Activated naive CD4-positive, alpha-beta T cell treated with anti-CD3 and anti-CD28 coated beads, Interleukin-2, amount 10 ng/mL, durations not matched to agents 7 days and 5 days (primary cell): Measurements from ENCODE around the gene KBTBD4.

ENCODE experiments used
- CTCF ChIA-PET: fragments of 350-600 bp; sonication (Branson Sonifier 250); formaldehyde crosslinking; loops from one replicate; lab custom pipeline; 2021; ENCODE audit warnings: antibody characterized with exemption; lab: Charles Lee
- DNase-seq: peaks from one replicate; pipeline ENCODE4 v3.0.0-alpha.2; 2020
- H3K27ac Mint-ChIP-seq: one replicate; pipeline ENCODE4 v1.8.0; 2021; ENCODE audit warnings: mild to moderate bottlenecking, moderate library complexity, mixed read lengths
- H3K27me3 Mint-ChIP-seq: one replicate; pipeline ENCODE4 v1.8.0; 2021; ENCODE audit warnings: mild to moderate bottlenecking, mixed read lengths
- H3K36me3 Mint-ChIP-seq: one replicate; pipeline ENCODE4 v1.8.0; 2021; ENCODE audit warnings: mixed read lengths
- H3K4me1 Mint-ChIP-seq: one replicate; pipeline ENCODE4 v1.8.0; 2021; ENCODE audit warnings: mixed read lengths
- H3K4me3 Mint-ChIP-seq: one replicate; pipeline ENCODE4 v1.8.0; 2021; ENCODE audit warnings: mild to moderate bottlenecking, moderate library complexity, mixed read lengths
- H3K9me3 Mint-ChIP-seq: one replicate; pipeline ENCODE4 v1.8.0; 2021; ENCODE audit warnings: mixed read lengths

Gene KBTBD4

GRCh38 chr11:47578524-47579494 is at the start of gene KBTBD4, which contains the start of gene NDUFS3:
TSS of gene KBTBD4 (minus strand) at chr11:47578970. CDS start at chr11:47578951, 19 bp downstream.
TSS of gene NDUFS3 (plus strand) at chr11:47579074. CDS start at chr11:47579092, 18 bp downstream.
- peaks cover 43% of the 10 kb centered on the region for H3K4me1 Mint-ChIP-seq
- DNase-seq = peak; percentile 91
- CTCF ChIA-PET = interaction anchor here (0.9 to 1.9 kb wide), 2 partner anchors 25 to 27 kb away, joined by 3 to 5 read pairs; no protein-coding TSS in a partner anchor
- H3K36me3 Mint-ChIP-seq = peaks cover 50% of the 10 kb centered on the region
- no peaks in the 10 kb centered on the region for H3K27me3 Mint-ChIP-seq
- peak within 1 kb of the TSS; percentile 96 for H3K4me3 Mint-ChIP-seq
- H3K27ac Mint-ChIP-seq = peak within 1 kb of the TSS; percentile 92
- no peaks in the 10 kb centered on the region for H3K9me3 Mint-ChIP-seq

DNA sequence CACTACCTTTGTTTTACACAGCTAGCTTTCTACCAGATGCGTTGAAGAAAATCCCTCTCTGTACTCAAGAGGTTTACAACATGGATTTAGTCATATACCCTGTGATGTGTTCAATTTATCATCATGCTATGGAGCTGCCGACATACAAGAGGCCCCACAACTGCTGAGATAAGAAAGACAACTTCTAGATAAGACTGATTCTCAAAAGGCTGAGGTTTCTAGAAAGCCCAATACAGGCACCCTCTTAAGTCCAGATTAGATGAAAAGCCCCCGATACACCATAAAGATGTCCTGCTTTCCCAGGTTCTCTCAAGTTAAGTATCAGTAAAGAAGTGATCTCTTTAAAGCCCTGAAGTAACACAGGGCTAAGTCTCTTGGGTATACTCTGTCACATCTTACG is 49.3 kb upstream of the KBTBD4 start:
- H3K9me3 Mint-ChIP-seq = no peaks in the 10 kb centered on the region
- DNase-seq = no peak
- H3K36me3 Mint-ChIP-seq = peaks cover 42% of the 10 kb centered on the region
- CTCF ChIA-PET = no interaction called here
- no peaks in the 10 kb centered on the region for H3K27me3 Mint-ChIP-seq
- H3K4me1 Mint-ChIP-seq = no peaks in the 10 kb centered on the region
- H3K27ac Mint-ChIP-seq = no peak overlapping the region
- H3K4me3 Mint-ChIP-seq = no peak overlapping the region

- CTCF ChIA-PET = no interaction called here
- no peak overlapping the region for H3K4me3 Mint-ChIP-seq
- H3K36me3 Mint-ChIP-seq = peaks cover 34% of the 10 kb centered on the region
- H3K4me1 Mint-ChIP-seq = no peaks in the 10 kb centered on the region
- H3K27me3 Mint-ChIP-seq = no peaks in the 10 kb centered on the region
- H3K9me3 Mint-ChIP-seq = no peaks in the 10 kb centered on the region
- no peak for DNase-seq
- H3K27ac Mint-ChIP-seq = no peak overlapping the region
These were observed 47.5 kb upstream of the KBTBD4 start for GRCh38 chr11:47626234-47626633.

DNA sequence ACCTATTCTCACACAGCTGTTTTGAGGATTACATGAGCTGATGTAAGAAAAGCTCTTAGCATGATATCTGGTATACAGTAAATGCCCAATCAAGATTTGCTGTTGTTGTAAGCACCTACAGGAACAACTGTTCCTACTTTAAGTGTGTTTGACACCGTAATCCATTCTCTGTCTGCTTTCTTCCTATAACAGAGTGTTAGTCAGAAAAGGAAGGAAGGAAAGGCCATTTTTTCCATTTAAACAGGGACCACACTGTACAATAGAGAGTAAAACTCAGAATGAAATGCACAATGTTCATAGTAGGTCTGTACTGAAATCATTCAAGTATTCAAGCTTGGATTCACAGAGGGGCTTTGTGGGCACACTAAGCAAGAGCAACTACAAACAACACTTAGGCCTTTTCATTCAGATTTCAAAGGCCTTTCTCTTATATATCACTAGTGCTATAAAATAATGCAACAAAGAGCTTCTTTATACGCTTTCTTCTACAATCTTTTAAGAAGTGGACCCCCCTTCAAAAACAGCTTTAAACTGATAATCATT is 42.1 kb upstream of the KBTBD4 start:
- Mint-ChIP-seq H3K9me3 (no peaks in the 10 kb centered on the region), H3K27me3 (no peaks in the 10 kb centered on the region), H3K4me1 (no peaks in the 10 kb centered on the region), H3K4me3 (no peak overlapping the region), H3K27ac (no peak overlapping the region), H3K36me3 (peaks cover 24% of the 10 kb centered on the region)
- DNase-seq = no peak
- CTCF ChIA-PET = interaction anchor here (0.7 kb wide), 1 partner anchor 653 kb away, joined by 3 read pairs; no protein-coding TSS in a partner anchor

GRCh38 chr11:47617417-47617809 is 38.6 kb upstream of the KBTBD4 start:
- Mint-ChIP-seq H3K36me3 (peaks cover 21% of the 10 kb centered on the region), H3K4me3 (no peak overlapping the region), H3K9me3 (no peaks in the 10 kb centered on the region), H3K27me3 (no peaks in the 10 kb centered on the region), H3K4me1 (no peaks in the 10 kb centered on the region), H3K27ac (no peak overlapping the region)
- CTCF ChIA-PET = interaction anchor here (0.7 to 2.5 kb wide), 5 partner anchors 10 to 243 kb away, joined by 3 to 10 read pairs (median 4); no protein-coding TSS in a partner anchor
- DNase-seq = no peak

DNA sequence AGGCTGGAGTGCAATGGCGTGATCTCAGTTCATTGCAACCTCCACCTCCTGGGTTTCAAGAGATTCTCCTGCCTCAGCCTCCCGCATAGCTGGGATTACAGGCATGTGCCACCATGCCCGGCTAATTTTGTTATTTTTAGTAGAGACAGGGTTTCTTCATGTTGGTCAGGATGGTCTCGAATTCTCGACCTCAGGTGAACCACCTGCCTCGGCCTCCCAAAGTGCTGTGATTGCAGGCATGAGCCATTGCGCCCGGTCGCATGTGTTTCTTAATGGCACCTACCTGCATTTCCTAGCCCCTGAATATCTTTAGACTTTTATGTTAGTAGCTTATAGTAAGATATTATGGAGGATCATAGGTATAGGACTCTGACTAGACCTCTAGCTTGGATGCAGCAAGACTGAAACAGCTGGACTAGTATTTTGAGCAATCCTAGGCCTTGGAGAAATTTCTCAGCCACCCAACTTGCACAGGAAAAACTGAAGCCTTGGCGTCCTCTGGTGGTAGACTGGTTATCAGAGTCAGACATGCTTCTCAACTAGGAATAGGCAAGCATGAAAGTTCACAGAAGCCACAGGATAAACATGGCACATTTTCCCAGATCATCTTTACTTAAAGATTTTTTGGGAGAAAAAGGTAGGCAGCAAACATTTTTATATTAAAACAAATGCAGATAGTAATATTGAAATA is 38.1 kb upstream of the KBTBD4 start:
- no peak overlapping the region for H3K4me3 Mint-ChIP-seq
- no peak overlapping the region for H3K27ac Mint-ChIP-seq
- peak; percentile 53 for DNase-seq
- H3K36me3 Mint-ChIP-seq = peaks cover 21% of the 10 kb centered on the region
- H3K4me1 Mint-ChIP-seq = no peaks in the 10 kb centered on the region
- H3K9me3 Mint-ChIP-seq = no peaks in the 10 kb centered on the region
- CTCF ChIA-PET = interaction anchor here (0.5 to 2.5 kb wide), 7 partner anchors 10 to 243 kb away, joined by 3 to 10 read pairs (median 3); no protein-coding TSS in a partner anchor
- no peaks in the 10 kb centered on the region for H3K27me3 Mint-ChIP-seq

- DNase-seq = no peak
- Mint-ChIP-seq H3K9me3 (no peaks in the 10 kb centered on the region), H3K27me3 (no peaks in the 10 kb centered on the region), H3K36me3 (peaks cover 15% of the 10 kb centered on the region), H3K27ac (no peak overlapping the region), H3K4me1 (no peaks in the 10 kb centered on the region), H3K4me3 (no peak overlapping the region)
- CTCF ChIA-PET = interaction anchor here (1.0 to 2.5 kb wide), 2 partner anchors 107 to 241 kb away, joined by 3 to 10 read pairs; no protein-coding TSS in a partner anchor
These were observed 36.5 kb upstream of the KBTBD4 start for GRCh38 chr11:47615249-47615648.

DNA sequence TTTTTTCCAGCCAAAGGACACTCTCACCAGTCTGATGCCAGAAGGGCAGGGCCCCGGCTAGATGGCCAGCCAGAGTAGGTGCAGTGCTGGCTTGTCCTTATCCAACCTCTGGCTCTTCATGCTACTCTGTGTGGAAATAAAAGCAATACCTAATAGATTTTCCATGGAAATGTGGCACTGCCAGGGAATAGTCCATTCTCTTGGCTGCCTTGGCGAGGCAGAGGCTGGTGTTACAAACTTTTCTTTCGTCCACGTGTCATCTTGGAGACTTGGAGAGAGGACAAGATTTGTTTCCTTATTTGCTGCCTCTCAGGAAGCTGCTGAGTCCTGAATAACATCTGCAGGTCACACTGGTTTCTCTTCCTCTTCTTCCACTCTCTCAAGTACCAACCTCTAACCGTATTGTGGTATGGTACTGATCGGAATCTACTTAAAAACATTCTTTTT is 32.6 kb upstream of the KBTBD4 start:
- DNase-seq = no peak
- no peaks in the 10 kb centered on the region for H3K9me3 Mint-ChIP-seq
- H3K27ac Mint-ChIP-seq = no peak overlapping the region
- peaks cover 5% of the 10 kb centered on the region for H3K27me3 Mint-ChIP-seq
- H3K4me1 Mint-ChIP-seq = peaks cover 10% of the 10 kb centered on the region
- peaks cover 7% of the 10 kb centered on the region for H3K36me3 Mint-ChIP-seq
- CTCF ChIA-PET = no interaction called here
- H3K4me3 Mint-ChIP-seq = no peak overlapping the region

DNA sequence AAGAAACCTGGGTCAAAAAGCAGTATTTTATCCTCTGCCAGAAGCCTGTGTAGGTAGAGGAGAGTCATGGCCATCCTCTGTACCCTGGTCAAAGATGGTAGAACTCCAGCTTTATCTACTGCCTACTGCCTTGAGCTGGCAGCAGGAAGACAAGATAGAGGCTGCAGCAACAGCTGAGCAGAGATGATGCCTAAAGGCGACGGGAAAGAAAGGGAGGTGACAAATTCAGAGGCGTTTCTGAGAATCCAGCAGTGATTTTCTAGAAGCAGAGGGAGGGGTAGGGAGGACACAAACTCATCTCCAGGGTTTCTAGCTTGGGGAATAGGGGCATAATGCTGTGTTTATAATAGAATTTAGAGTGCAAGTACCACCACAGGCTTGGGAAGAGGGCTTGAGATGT is 30.9 kb upstream of the KBTBD4 start:
- DNase-seq = no peak
- H3K27me3 Mint-ChIP-seq = peaks cover 5% of the 10 kb centered on the region
- H3K4me3 Mint-ChIP-seq = no peak overlapping the region
- peaks cover 7% of the 10 kb centered on the region for H3K36me3 Mint-ChIP-seq
- no peak overlapping the region for H3K27ac Mint-ChIP-seq
- CTCF ChIA-PET = interaction anchor here (1.3 kb wide), 1 partner anchor 235 kb away, joined by 7 read pairs; no protein-coding TSS in a partner anchor
- H3K9me3 Mint-ChIP-seq = no peaks in the 10 kb centered on the region
- H3K4me1 Mint-ChIP-seq = peaks cover 10% of the 10 kb centered on the region

DNA sequence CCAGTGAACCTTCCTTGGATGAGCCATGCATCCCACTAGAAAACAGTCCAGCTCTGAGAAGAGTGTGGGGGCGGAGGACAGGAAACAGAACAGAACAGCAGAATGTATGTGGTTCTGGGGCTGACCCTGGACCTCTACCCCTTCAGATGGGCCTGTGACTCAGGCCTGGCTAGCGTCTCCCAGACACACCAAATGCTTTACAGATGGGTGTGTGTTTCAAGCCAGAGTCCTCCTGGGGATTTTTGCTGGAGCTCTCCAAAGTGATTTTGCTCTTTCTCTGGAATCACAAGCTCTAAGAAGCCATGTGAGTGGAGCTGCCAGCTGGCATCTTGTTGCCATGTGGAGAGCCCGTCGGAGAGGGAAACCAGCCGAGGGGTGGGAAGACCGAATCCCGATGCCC is 28.6 kb upstream of the KBTBD4 start:
- DNase-seq = no peak
- H3K36me3 Mint-ChIP-seq = peaks cover 5% of the 10 kb centered on the region
- no peak overlapping the region for H3K27ac Mint-ChIP-seq
- no peaks in the 10 kb centered on the region for H3K9me3 Mint-ChIP-seq
- peaks cover 5% of the 10 kb centered on the region for H3K27me3 Mint-ChIP-seq
- no peak overlapping the region for H3K4me3 Mint-ChIP-seq
- peaks cover 10% of the 10 kb centered on the region for H3K4me1 Mint-ChIP-seq
- CTCF ChIA-PET = interaction anchor here (1.2 to 1.6 kb wide), 2 partner anchors 10 to 26 kb away, joined by 3 to 7 read pairs; no protein-coding TSS in a partner anchor

DNA sequence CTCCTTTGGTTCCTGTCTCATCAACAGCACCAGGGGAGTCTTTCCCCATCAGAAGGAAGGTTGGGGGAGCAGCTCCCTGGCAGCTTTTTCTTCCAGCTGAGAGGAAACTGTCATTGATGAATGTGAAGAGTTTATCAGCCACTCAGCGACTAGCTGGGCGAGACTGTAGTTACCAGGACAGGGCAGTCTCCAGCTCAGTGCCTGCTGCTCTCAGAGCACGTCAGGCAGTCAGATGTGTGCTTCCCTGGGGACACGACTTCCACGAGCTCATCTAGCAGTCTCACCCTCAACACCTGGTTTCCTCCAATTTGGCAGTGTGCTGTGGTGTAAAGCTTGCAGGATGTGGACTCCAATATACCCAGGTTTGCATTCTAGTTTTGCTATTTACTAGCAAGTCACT is 28.0 kb upstream of the KBTBD4 start:
- Mint-ChIP-seq H3K27me3 (peaks cover 9% of the 10 kb centered on the region), H3K4me3 (no peak overlapping the region), H3K4me1 (peaks cover 10% of the 10 kb centered on the region), H3K9me3 (no peaks in the 10 kb centered on the region), H3K36me3 (peaks cover 5% of the 10 kb centered on the region), H3K27ac (no peak overlapping the region)
- no peak for DNase-seq
- CTCF ChIA-PET = interaction anchor here (1.2 to 1.6 kb wide), 2 partner anchors 10 to 25 kb away, joined by 3 to 7 read pairs; no protein-coding TSS in a partner anchor

- CTCF ChIA-PET = no interaction called here
- H3K4me3 Mint-ChIP-seq = no peak overlapping the region
These were observed 27.2 kb upstream of the KBTBD4 start for GRCh38 chr11:47605921-47606320.

DNA sequence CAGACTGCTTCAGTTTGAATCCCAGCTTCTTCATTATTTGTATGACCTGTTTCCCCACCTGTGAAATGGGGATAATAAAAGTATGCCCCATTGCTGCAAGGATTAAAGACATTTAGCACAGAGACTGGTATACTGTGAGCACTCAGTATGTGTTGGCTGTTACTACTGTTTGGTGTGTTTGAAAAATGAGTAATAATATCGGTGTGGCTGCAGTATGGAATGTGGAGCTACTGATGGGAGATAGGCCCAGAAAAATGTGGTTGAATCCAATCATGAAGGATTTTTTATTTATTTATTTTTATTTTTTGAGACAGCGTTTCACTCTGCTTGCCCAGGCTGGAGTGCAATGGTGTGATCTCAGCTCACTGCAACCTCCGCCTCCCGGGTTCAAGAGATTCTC is 24.5 kb upstream of the KBTBD4 start:
- peaks cover 3% of the 10 kb centered on the region for H3K4me1 Mint-ChIP-seq
- no peaks in the 10 kb centered on the region for H3K9me3 Mint-ChIP-seq
- H3K36me3 Mint-ChIP-seq = peaks cover 5% of the 10 kb centered on the region
- DNase-seq = no peak
- H3K27ac Mint-ChIP-seq = no peak overlapping the region
- H3K4me3 Mint-ChIP-seq = no peak overlapping the region
- CTCF ChIA-PET = no interaction called here
- peaks cover 13% of the 10 kb centered on the region for H3K27me3 Mint-ChIP-seq

More at GRCh38 chr11:47605921-47606320, 27.2 kb upstream of the KBTBD4 start:
- Mint-ChIP-seq H3K27ac (no peak overlapping the region), H3K9me3 (no peaks in the 10 kb centered on the region), H3K36me3 (peaks cover 5% of the 10 kb centered on the region), H3K27me3 (peaks cover 11% of the 10 kb centered on the region), H3K4me1 (peaks cover 10% of the 10 kb centered on the region)
- no peak for DNase-seq
